ENCODE results near the gene MYH11. TPM values are rescaled to one million over a fixed set of nuclear protein-coding genes. Genes with fewer than 3 reads are reported as not detected.

Gene MYH11
- total RNA-seq, 3 donors from 2014 or later: 98.2 to 5,005 (median 282) TPM

GRCh38 chr16:15874745-15875314 lies 18.0 kb upstream of the MYH11 start:
- Histone ChIP-seq H3K4me3 (no peak overlapping the region), H3K36me3 (ENCODE audit: low read depth) (no peaks in the 10 kb centered on the region), H3K4me1 (ENCODE audit: low read depth) (no peaks in the 10 kb centered on the region), H3K9me3 (no peaks in the 10 kb centered on the region)
- DNase-seq (peak in 2 of 3 donors; percentile 50 to 79), ATAC-seq (peak; percentile 88)
- intact Hi-C loops (cut with DNase I, micrococcal nuclease): loop anchor here (10.0 kb wide), 1 partner anchor 250 kb away; no protein-coding TSS in a partner anchor
- TF ChIP-seq CTCF (IDR thresholded peaks at IDR 0.05): peak; percentile 20

GRCh38 chr16:15873737-15874136 lies 16.9 kb upstream of the MYH11 start:
- Histone ChIP-seq H3K4me1 (ENCODE audit: low read depth) (no peaks in the 10 kb centered on the region), H3K4me3 (no peak overlapping the region), H3K36me3 (ENCODE audit: low read depth) (no peaks in the 10 kb centered on the region), H3K9me3 (no peaks in the 10 kb centered on the region)
- no peak for DNase-seq
- no peak for ATAC-seq
- intact Hi-C loops (cut with DNase I, micrococcal nuclease): loop anchor here (10.0 kb wide), 1 partner anchor 251 kb away; no protein-coding TSS in a partner anchor
- TF ChIP-seq CTCF (IDR thresholded peaks at IDR 0.05): no peak

GRCh38 chr16:15873301-15873700 lies 16.5 kb upstream of the MYH11 start:
- no peak for TF ChIP-seq CTCF (IDR thresholded peaks at IDR 0.05)
- ATAC-seq (no peak), DNase-seq (no peak)
- H3K4me3 ChIP-seq: no peak overlapping the region
- no peaks in the 10 kb centered on the region for H3K9me3 ChIP-seq
- H3K4me1 ChIP-seq (ENCODE audit: low read depth): no peaks in the 10 kb centered on the region
- no peaks in the 10 kb centered on the region for H3K36me3 ChIP-seq (ENCODE audit: low read depth)
- intact Hi-C loops (cut with DNase I, micrococcal nuclease): loop anchor here (10.0 kb wide), 1 partner anchor 252 kb away; no protein-coding TSS in a partner anchor

GRCh38 chr16:15870011-15870410 lies 13.2 kb upstream of the MYH11 start:
- DNase-seq (no peak), ATAC-seq (no peak)
- H3K36me3 ChIP-seq (ENCODE audit: low read depth): no peaks in the 10 kb centered on the region
- no peak for TF ChIP-seq CTCF (IDR thresholded peaks at IDR 0.05)
- intact Hi-C loops (cut with DNase I, micrococcal nuclease): loop anchor here (10.0 kb wide), 1 partner anchor 255 kb away; no protein-coding TSS in a partner anchor
- H3K9me3 ChIP-seq: no peaks in the 10 kb centered on the region
- no peak overlapping the region for H3K4me3 ChIP-seq
- H3K4me1 ChIP-seq (ENCODE audit: low read depth): no peaks in the 10 kb centered on the region

GRCh38 chr16:15866451-15866850 lies 9.6 kb upstream of the MYH11 start:
- no peak for TF ChIP-seq CTCF (IDR thresholded peaks at IDR 0.05)
- Histone ChIP-seq H3K36me3 (ENCODE audit: low read depth) (no peaks in the 10 kb centered on the region), H3K4me1 (ENCODE audit: low read depth) (no peaks in the 10 kb centered on the region), H3K9me3 (no peaks in the 10 kb centered on the region), H3K4me3 (no peak overlapping the region)
- no peak for ATAC-seq
- intact Hi-C loops (cut with DNase I, micrococcal nuclease): no loop called here
- no peak for DNase-seq
